Measurements from ENCODE around the gene GPR161.
A peak's percentile ranks its signal among the peaks of the same experiment; 100 is the strongest.
"Not testable (repeated sequence)": the region's sequence is repeated elsewhere in the genome, so short reads cannot be mapped to it uniquely, and the experiment has no call there.

The GPR161 gene, protein sequence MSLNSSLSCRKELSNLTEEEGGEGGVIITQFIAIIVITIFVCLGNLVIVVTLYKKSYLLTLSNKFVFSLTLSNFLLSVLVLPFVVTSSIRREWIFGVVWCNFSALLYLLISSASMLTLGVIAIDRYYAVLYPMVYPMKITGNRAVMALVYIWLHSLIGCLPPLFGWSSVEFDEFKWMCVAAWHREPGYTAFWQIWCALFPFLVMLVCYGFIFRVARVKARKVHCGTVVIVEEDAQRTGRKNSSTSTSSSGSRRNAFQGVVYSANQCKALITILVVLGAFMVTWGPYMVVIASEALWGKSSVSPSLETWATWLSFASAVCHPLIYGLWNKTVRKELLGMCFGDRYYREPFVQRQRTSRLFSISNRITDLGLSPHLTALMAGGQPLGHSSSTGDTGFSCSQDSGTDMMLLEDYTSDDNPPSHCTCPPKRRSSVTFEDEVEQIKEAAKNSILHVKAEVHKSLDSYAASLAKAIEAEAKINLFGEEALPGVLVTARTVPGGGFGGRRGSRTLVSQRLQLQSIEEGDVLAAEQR
- 0.08 to 0.80 (median 0.42) reads per million in 4 donors for total RNA-seq

DNA sequence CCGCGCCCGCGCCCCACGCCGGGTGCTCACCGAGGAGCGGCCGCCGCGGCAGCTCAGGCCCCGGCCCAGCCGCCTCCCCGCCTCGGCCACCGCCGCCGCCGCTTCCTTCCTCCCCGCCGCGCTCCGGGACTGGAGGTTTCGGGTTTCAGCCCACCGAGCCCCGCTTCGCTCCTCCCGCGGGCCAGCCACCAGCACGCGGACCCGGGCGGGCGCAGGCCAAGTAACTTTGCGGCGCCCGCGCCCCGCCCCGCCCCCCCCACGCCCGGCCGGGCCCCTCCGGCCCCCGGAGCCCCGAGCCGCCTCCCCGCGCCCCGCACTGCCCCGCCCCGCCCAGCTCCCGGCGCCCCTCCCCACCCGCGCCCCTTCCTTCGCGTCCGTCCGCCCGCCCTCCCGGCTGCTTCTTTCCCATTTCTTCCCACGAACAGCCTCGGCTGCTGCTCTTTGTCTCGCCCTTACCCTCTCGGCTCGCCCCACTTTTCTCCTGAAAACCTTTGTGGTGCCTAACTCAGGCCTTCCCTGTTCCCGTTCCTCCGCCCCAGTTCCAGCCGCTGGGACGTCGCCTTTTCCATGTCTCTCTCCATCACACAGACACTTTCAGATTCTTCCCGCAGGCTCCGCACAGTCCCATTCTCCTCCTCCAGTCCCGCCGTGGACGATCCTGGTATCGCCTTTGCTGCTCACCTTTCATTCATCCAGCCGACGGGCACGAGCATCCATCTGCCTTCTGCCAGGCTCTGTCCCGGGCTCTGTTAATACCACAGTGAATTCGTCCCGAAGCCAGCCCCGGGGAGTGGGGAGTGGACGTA is at the start of gene GPR161:
GPR161 (minus strand) TSS at position 222 of the 806 bp plus-strand sequence. CDS start 32,080 bp downstream, outside the sequence.
- peak in 3 of 5 donors; percentile 5 to 26 (median 11) for DNase-seq

DNA sequence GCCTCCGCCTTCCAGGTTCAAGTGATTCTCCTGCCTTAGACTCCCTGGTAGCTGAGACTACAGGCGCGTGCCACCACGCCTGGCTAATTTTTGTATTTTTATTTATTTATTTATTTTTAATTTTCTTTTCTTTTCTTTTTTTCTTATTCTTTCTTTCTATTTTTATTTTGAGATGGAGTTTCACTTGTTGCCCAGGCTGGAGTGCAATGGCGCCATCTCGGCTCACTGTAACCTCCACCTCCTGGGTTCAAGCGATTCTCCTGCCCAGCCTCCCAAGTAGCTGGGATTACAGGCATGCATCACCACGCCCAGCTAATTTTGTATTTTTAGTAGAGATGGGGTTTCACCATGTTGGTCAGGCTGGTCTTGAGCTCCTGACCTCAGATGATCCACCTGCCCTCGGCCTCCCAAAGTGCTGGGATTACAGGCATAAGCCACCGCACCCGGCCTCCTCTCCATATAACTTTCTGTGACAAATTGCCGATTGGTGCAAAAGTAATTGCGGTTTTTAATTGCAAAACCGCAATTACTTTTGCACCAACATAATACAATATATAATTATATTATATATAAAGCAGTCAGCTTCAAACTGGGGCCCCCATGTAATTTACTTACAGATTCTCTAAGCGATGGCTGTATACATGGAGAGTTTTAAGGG is 44.5 kb upstream of the GPR161 start:
- DNase-seq: not testable (repeated sequence)

DNA sequence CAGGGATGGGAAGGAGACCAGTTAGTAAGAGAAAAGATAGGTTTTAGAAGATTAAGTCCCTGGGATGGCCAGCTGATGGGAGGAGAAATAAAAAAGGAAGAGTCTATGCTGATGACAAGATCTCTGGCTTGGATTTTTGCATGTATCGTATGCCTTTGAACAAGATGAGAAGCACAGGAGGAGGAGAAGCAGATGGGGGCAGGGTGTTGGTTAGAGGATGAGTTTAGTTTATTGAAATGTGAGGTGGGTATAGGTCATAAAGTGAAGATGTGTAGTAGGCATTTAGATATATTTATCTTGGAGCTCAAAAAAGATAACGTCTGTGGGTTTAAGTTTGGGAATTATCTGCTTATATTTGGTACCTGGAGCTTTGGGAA is 43.4 kb upstream of the GPR161 start:
- peak in 1 of 5 donors; percentile 8 for DNase-seq

DNA sequence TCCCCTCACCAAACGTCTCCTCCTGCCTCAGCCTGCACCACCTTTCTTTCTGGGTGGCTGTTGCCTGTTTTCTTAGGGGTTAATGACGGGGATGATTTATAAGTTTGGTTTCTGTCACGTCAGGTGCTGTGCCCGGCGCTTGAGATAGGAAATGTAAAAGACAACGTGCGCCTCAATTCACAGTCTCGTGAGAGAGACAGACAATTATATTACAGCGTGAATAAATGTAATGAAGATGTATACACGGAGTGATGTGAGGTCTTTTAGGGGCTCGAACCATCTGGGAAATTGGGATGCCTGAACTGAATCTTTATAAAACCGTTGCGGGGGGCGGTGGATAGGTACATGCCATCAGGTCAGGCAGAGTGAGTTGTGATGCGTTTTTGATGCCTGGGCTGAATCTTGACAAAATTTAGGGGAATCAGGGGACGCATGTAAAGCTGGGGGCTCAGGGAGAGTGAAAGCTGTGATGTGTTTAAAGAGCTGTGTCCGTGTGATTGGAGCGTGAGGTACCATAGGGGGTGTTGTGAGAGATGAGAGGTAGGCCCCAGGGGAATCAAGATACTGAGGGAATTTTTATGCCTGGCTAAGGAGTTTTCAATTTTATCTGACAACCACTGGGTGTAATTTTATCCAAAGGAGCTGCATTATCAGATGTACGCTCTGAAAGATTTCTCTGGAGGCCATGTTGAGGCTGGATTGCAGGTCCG is 42.9 kb upstream of the GPR161 start:
- DNase-seq: no peak

DNA sequence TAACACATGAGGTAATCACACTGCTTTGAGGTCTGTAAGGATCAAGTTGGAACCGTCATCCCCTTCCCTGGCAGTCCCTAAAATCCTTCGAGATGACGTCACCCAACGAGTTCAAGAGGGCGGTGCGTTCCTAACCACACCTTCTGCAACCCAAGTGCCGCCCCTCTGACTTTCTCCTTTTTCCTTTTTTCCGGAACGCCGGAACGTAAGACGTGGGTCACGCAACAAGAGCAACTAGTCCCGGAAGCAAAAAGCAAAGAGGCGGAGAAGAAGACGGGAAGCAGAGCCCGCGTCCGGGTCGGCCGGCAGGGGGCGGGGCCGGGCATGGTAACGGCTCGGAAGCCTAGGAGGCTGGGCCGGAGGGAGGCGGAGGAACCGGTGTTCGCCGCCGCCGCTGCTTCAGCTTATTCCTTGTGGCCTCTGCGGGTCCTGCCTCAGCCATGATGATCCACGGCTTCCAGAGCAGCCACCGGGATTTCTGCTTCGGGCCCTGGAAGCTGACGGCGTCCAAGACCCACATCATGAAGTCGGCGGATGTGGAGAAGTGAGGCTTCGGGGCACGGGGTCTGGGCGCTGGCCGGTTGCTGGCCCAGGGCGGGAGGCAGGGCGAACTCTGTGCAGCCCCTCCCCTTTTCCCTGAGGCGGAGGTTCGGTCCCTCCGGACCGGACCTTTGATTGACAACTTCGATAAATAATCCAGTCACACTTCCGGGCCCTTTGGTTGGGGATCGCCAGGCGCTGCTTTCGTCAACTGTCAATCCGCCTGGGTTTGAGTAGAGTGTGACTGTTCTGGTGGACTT is 42.1 kb upstream of the GPR161 start, which contains the start of gene TIPRL:
TIPRL (plus strand) TSS at position 325 of the 800 bp plus-strand sequence; CDS start at position 441, 116 bp downstream.
- DNase-seq: peak; percentile 79 to 97 (median 90)

DNA sequence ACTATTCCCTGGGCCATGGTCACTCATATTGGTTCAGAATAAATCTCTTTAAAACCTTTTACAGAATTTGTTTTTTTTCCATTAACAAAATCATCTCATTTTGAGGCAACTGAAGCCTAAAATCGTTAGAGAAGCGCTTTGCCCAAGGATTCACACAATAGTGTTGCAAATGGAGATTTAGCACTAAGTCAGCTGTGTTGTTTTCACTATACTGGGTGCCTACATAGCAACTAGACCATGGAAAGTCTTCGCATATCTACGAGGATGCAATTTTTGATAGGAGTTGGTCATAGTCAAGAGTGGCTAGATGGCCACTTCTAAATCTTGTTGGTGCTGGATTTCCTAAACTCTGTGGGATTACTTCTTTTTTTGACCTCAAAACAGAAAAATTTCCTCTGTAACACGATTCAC is 41.5 kb upstream of the GPR161 start:
- DNase-seq: no peak

DNA sequence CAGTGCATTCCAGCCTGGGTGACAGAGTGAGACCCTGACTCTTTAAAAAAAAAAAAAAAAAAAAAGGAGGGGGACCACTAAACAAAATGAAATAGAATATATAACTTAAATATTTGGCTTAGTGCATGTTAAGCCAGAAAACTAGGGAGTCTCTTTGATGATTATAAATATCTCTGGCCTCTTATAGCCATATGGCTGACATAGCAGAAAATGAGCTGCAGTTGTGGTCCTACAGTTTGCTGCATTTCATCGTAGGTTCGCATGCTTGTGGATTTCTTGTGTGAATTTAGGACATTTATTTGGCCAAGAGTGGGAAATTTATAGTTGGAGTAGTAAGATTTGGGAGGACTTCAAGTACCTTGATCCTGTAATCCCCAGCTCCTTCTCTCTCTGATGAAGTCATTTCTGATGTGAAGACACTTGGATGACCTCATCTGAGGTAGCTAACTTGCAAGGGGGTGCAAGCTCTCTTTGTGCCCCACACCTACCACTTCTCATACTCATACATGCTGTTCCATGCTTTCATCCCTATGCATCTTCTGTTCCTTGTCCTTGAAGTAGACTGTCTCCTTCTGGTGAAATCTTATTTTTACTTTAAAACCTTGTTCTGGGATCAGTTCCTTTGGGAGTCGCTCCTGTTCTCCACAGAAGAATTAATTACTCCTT is 35.7 kb upstream of the GPR161 start:
- no peak for DNase-seq

DNA sequence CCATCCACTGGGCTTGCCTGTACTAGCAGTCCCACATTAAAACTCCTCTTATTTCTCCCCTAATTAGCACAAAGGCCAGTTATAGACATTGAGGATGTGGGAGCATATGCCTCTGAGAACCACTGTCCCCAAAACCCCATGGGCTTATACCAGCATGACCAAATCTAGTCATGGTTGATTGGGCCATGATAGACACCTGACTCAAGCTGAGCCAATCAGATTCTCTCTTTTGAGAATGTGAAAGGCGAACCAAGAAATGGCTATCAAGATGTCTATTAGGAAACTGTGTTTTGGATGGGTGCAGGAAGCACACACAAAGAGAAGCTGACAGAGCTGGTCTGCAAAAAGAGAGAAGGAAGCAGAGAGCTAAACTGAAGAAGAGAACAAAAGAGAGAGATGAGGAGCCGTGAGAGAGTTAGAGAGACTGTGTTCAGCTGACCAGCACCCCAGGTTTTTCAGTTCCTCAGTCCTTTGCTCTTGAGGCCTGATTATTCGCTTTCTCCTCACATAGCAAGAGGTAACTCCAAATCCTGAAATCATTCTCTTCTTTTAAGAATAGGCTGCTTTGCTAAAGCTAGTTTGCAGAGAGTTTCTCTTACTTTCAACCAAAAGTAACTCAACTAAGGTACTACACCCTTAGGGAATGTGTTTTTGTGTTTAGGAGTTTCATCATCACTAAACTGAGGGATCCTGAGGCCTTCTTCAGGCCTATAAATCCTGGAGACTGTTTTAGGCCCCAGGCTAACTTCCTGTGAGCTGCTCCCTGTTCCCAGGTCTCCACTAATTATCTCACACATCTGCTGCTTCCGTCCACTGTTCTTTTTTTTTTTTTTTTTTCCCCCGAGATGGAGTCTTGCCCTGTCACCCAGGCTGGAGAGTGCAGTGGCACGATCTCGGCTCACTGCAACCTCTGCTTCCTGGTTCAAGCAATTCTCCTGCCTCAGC is 34.1 kb upstream of the GPR161 start:
- no peak for DNase-seq

DNA sequence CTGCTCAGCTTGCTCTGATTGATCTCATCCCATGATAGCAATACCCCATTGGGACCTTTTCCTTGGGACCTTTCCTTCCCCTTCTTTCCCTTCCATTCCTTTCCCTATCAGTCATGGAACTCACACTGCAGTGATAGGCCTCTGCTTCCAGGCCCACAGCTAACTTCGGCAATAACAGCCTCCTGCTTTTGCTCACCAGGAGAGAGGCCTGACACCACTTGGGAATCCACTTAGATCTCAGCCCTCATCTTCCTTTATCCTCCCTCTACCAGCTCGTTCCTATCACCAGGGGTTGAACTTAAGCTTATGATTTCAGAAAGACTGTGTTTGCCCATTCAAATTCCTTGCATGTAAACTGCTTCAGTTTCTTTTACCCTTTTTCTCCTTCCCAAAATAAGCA is 31.1 kb upstream of the GPR161 start:
- no peak for DNase-seq

DNA sequence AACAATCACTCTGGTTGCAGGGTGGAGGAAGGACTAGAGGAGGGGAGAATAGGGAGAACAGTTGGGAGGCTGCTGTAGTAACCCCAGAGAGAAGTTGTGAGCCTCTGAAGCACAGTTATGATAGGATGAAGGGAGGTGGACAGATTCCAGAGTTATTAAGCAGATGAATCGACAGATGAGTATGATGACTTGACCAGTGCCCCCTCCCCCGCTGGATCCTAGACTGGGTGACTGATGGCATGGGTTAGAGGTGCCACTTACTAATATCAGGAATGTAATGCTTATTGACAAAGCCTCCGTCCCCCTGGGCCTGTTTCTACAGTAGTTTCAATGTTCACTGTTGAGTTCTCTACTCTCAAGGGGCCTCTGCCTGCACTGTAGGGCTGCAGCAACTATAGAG is 28.0 kb upstream of the GPR161 start:
- no peak for DNase-seq

DNA sequence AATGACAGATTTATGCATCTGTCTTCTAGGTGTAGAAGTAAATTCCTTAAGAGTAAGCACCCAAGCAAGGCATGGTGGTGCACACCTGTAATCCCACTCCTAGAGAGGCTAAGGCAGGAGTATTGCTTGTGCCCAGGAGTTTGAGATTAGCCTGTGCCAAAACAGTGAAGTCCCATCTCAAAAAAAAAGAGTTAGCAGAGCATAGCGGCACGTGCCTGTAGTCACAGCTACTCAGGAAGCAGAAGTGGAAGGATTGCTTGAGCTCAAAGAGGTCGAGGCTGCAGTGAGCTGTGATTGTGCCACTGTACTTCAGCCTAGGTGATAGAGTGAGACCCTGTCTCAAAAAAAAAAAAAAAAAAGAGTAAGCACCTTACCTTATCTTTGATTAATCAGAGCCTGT is 26.9 kb upstream of the GPR161 start:
- DNase-seq: no peak

DNA sequence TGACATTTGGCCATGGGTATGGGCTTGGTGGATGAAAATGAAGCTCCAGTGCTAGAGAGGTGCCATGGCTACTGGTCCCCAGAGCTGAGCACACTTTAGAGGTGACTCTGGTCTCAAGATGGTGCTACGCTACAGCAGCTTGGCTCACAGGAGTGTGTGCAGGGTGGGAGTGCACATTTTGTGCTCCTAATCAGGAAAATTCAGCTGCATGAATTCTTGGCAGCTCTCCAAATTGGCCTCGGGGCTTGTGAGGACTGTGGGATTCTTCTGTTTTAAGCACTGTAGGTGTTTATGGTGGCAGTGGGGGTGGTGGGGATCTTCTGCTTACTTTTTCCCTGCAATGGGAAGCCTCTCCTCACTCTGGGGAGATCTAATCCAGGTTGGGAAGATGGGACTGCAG is 24.7 kb upstream of the GPR161 start:
- DNase-seq: no peak

DNA sequence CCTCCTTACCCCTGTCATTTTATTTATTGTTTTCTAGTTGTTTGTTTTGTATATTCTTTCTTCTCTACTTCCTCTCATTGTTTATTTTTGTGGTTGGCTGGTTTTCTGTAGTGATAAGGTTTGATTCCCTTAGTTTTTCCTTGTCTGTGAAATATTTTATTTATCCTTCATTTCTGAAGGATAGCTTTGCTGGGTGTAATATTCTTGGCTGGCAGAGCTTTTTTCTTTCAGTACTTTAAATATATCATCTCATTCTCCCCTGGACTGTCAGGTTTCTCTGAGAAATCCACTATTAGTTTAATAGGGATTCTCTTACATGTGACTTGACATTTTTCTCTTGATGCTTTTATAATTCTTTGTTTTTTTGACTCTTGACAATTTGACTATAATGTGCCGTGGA is 23.2 kb upstream of the GPR161 start:
- DNase-seq: no peak

DNA sequence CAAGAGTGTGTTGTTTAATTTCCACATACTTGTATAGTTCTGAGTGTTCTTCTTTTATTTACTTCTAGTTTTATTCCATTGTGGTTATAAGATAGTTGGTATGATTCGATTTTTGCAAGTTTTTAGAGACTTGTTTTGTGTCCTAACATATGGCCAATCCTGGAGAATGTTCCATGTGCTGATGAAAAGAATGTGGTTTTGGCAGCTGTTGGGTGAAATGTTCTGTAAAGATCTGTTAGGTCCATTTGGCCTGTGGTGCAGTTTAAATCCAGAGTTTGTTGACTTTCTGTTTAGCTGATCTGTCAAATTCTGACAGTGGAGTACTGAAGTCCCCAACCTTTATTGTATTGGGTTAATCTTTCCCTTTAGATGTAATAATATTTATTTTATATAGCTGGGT is 22.5 kb upstream of the GPR161 start:
- no peak for DNase-seq

DNA sequence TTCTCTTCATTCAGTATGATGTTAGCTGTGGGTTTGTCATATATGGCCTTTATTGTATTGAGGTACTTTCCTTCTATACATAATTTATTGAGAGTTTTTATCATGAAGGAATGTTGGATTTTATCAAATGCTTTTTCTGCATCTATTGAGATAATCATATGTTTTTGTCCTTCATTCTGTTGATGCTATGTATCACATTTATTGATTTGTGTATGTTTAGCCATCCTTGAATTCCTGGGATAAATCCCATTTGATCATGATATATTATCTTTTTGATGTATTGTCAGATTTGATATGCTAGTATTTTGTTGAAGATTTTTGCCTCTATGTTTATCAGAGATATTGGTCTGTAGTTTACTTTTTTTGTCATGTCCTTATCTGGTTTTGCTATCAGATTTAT is 20.9 kb upstream of the GPR161 start:
- DNase-seq: no peak

DNA sequence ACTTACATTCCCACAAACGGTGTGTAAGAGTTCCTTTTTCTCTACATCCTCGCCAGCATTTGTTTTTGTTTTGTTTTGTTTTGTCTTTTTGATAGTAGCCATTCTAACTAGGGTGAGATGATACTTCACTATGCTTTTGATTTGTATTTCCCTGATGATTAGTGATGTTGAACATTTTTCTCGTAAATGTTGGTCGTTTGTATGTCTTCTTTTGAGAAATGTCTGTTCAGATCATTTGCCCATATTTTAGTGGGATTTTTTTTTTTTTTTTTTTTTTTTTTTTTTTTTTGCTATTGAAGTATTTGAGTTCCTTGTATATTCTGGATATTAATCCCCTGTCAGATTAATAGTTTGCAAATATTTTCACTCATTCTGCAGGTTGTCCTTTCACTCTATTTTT is 19.2 kb upstream of the GPR161 start:
- DNase-seq: no peak

DNA sequence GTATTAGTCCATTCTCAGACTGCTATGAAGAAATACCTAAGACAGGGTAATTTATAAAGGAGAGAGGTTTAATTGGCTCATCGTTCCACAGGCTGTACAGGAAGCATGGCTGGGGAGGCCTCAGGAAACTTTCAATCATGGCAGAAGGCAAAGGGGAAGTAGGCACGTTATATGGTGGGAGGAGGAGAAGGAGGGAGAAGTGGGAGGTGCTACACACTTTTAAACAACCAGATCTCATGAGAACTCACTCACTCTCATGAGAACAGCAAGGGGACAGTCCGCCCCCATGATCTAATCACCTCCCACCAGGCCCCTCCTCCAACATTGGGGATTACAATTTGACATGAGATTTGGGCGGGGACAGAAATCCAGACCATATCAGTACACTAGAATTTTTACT is 18.0 kb upstream of the GPR161 start:
- DNase-seq: not testable (repeated sequence)

DNA sequence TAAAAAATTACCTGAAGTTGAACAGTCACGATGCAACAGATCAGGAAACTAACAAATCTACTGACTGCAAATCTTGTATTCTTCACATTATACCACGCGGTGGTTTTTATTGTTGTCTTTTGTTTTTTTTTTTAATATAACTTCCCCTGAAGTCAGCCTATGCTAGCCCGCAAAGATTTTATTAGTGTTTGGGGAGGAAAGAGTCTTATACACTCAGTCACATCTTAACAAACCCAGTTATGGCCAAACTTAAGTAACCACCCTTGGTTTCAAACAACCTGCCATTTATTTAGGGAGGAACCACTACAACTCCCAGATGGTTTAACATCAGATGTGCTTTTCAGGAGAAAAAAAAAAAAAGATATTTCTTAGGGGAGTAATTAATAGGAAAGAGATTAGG is 15.2 kb upstream of the GPR161 start:
- DNase-seq: no peak

DNA sequence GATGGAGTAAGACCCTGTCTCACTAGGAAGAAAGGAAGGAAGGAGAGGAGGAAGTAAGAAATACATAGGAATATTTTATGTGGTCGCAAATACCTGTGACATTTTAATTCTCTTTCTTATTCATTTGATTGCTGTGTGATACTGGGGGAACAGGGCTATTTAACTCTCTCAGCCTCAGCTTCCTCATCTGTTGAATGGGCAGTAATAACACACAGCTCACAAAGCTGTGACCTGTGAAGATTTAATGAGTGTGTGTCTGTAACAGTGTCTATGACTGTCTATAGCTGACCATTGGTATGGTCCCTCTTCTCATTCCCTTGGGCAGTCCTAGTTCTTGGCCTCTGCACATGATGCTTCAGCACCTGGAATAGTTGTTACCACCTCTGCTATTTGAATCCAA is 13.6 kb upstream of the GPR161 start:
- DNase-seq: no peak

DNA sequence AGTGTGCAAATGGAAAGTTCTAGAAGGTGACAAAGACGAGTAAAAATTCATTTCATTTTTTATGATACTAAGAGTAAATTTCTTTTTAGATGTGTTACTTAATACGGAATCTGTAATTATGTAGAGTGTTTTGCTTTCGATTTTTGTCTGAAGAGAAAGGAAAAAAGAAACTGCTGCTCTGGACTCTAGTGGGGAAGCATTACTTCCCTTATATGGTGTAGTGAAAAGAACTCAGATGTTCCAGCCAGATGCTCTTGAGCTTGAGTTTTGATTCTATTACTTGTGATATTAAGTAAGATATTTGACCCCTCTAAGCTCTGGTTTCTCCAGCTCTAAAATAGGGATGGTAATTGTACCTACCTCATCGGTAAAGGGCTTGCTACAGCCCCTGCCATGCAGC is 12.2 kb upstream of the GPR161 start:
- no peak for DNase-seq
